ENCODE results near the gene ZNF579. TPM values are rescaled to one million over a fixed set of nuclear protein-coding genes. Genes with fewer than 3 reads are reported as not detected.

ZNF579 gene
- total and polyA plus RNA-seq, 9 of the 15 experiments (the other 6 are each of a cell fraction or from before 2014, with no cell fraction given) = 0.06 to 15.9 (median 1.6) TPM

DNA sequence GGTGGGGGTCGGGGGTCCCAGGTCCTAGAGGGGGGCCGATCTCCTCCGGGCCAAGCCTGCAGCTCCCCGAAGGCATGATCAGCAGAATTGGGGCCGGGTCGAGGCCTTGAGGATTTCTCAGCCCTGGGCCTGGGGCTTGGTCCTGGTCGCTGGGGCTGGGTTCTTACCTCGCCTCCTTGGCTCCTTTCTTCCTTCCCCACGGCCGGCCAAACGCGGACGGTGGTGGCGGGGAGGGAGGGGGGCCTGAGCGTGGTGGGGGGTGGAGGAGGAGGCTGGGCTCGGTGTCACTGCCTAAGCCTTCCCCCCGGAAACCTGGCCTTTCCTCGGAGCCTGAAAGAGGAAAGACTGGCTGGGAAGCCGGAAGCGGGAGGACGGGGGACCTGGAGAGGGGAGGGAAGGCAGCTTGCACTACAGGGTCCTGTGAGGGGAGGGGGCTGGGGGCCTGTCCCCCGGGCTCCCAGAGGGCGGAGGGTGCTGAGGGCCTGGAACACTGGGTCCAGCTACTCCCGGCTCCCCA is at the start of gene ZNF579 (continued):
- no peak for TF ChIP-seq HMGN3 (IDR thresholded peaks at IDR 0.05; ENCODE audit: borderline replicate concordance, extremely low read depth, insufficient read length, low read depth, low read length)
- no peak for TF ChIP-seq FOXA3 (CRISPR knock-in tag; conservative IDR thresholded peaks at IDR 0.05 in 1 of 2, IDR thresholded peaks at IDR 0.05 in 1 of 2)
- no peak for TF ChIP-seq FOXP1 (CRISPR knock-in tag; IDR thresholded peaks at IDR 0.05)
- no peak for TF ChIP-seq RBM15 (IDR thresholded peaks at IDR 0.05; ENCODE audit: insufficient read depth, low read length)
- no peak for TF ChIP-seq COPS2 (conservative IDR thresholded peaks at IDR 0.05)

DNA sequence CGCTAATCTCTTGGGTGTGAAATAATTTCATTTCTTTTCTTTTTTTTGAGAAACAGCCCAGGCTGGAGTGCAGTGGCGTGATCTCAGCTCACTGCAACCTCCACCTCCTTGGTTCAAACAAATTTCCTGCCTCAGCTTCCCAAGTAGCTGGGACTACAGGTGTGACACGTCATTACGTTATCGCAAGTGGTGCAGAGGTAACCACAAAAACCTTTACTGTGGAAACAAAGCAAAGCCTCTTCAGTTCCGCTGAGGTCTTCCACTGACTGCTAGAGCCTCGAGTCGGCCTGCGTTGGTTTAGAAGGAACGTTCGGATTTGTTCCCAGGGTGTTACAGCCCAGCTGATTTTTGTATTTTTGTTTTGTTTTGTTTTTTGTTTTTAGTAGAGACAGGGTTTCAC is 45.7 kb upstream of the ZNF579 start:
- no peaks in the 10 kb centered on the region for H3K9me3 ChIP-seq (replicated peaks; ENCODE audit: control insufficient read depth, insufficient read depth, low read depth, low read length)
- H3K27me3 ChIP-seq (ENCODE audit: control insufficient read depth in 2 of 2, insufficient read depth in 2 of 2, low read length in 2 of 2) = no peaks in the 10 kb centered on the region
- ATAC-seq (no peak), DNase-seq (ENCODE audit: extremely low read depth in 1 of 4, low spot score in 3 of 4) (no peak), FAIRE-seq (peak; percentile 59)
- POLR2A ChIA-PET = interaction anchor here (0.8 to 3.8 kb wide), 3 partner anchors 10 to 122 kb away, joined by 3 to 18 read pairs (median 4); no protein-coding TSS in a partner anchor
- BruUV-seq (replicated peaks) = no TSS peak
- H3K9ac ChIP-seq (ENCODE audit: insufficient read depth in 1 of 2, low read depth in 2 of 2, low read length in 2 of 2) = no peak overlapping the region; a peak in 1 of 4 replicates
- no peak overlapping the region for H3K27ac ChIP-seq (ENCODE audit: extremely low read depth, low read depth, low read length)
- no peaks in the 10 kb centered on the region for H3K9me1 ChIP-seq (ENCODE audit: control insufficient read depth, insufficient read depth, low read length)
- CTCF ChIA-PET (ENCODE audit: low intra/inter-chr PET ratio) = interaction anchor here (0.6 kb wide), 1 partner anchor 682 kb away, joined by 3 read pairs; no protein-coding TSS in a partner anchor
- H3K4me1 ChIP-seq (replicated peaks in 1 of 2; ENCODE audit: control insufficient read depth in 2 of 2, insufficient read depth in 2 of 2, low read length in 2 of 2) = peaks cover 9 to 11% of the 10 kb centered on the region in 2 experiments; a peak in 4 of 5 replicates
- TF ChIP-seq TCF3 (CRISPR knock-in tag; IDR thresholded peaks at IDR 0.05) (0 out of 2 replicates have a peak, but pooled peaks have one; percentile 16), ZNF408 (CRISPR knock-in tag; IDR thresholded peaks at IDR 0.05; ENCODE audit: low read depth) (no peak)
- no peaks in the 10 kb centered on the region; the same call in 2 of the 3 replicates for H3K36me3 ChIP-seq (ENCODE audit: control insufficient read depth, insufficient read depth, low read length)
- in situ Hi-C loops (cut with MboI) (loop anchor here (5.0 to 25.0 kb wide), 4 partner anchors 109 to 686 kb away; partner anchors contain the start of genes BRSK1, HSPBP1, TNNT1 and ZSCAN5A), intact Hi-C loops (cut with micrococcal nuclease) (no loop called here)
- no peaks in the 10 kb centered on the region; the same call in 1 of the 2 replicates for H4K20me1 ChIP-seq (replicated peaks; ENCODE audit: control insufficient read depth, insufficient read depth, low read length)
- H3K4me3 ChIP-seq = no peak overlapping the region
- H3K4me2 ChIP-seq (ENCODE audit: insufficient read depth, low read length) = no peak overlapping the region
- WGBS (ENCODE audit: insufficient coverage, low coverage, missing lambda C conversion rate) = 38% methylated on average over 11 of the region's 11 CpGs
- peaks cover 7% of the 10 kb centered on the region; the same call in 2 of the 3 replicates for H3K79me2 ChIP-seq (ENCODE audit: control insufficient read depth, insufficient read depth, low read length)
- H2AFZ ChIP-seq (ENCODE audit: low read depth, low read length) = no peak overlapping the region

All from K562 (cell line).